ENCODE results near the gene ARHGAP10.

Gene ARHGAP10

DNA sequence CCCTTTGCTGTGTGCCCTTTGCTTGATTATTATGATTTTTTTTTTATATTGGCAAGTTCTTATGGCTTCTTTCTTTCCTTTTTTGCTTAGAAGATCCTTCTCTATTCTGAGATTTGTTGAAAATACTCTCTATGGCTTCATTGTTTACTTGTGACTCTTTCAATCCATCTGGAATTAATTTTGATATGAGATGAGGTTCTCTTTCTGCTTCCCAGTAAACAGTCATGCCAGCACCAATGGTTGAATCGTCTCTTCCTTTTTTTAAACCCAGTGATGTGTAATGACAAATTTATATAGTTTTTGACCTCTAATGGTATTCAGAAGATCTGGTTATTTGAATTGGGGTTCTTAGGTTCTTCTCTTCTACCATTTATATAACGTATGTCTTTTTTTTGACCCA is 121.8 kb downstream of the ARHGAP10 start:
- H3K4me3 ChIP-seq (ENCODE audit: low read depth, low read length), result no peak overlapping the region
- in situ Hi-C loops (cut with HindIII; ENCODE audit: low sequenced_read_pairs), result no loop called here
- DNase-seq (ENCODE audit: low read depth, low spot score), result no peak
- TF ChIP-seq, protein P1, sequence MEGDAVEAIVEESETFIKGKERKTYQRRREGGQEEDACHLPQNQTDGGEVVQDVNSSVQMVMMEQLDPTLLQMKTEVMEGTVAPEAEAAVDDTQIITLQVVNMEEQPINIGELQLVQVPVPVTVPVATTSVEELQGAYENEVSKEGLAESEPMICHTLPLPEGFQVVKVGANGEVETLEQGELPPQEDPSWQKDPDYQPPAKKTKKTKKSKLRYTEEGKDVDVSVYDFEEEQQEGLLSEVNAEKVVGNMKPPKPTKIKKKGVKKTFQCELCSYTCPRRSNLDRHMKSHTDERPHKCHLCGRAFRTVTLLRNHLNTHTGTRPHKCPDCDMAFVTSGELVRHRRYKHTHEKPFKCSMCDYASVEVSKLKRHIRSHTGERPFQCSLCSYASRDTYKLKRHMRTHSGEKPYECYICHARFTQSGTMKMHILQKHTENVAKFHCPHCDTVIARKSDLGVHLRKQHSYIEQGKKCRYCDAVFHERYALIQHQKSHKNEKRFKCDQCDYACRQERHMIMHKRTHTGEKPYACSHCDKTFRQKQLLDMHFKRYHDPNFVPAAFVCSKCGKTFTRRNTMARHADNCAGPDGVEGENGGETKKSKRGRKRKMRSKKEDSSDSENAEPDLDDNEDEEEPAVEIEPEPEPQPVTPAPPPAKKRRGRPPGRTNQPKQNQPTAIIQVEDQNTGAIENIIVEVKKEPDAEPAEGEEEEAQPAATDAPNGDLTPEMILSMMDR (IDR thresholded peaks at IDR 0.05; ENCODE audit: low read depth, low read length), result no peak

DNA sequence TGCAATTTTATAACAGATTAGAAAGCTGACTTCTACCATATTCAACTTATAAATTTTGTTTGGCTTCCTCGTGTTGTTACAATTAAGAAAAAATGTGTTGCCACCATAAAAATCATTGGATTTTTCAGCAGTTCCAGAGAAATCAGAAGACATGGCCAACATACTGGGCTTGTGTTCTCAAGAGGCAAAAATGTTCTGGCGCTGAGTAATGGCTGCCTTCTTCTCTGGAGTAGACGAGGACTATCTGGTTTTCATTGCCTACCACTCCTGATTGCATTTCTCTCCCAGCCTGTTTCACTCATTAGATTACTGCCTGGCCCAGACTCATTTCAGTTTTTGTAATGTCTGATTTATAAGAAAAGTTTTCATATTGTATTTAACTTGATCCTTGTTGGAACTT is 122.3 kb downstream of the ARHGAP10 start:
- in situ Hi-C loops (cut with HindIII; ENCODE audit: low sequenced_read_pairs), result no loop called here
- DNase-seq (ENCODE audit: low read depth, low spot score), result no peak
- H3K4me3 ChIP-seq (ENCODE audit: low read depth, low read length), result no peak overlapping the region
- TF ChIP-seq, protein P1 (IDR thresholded peaks at IDR 0.05; ENCODE audit: low read depth, low read length), result no peak

DNA sequence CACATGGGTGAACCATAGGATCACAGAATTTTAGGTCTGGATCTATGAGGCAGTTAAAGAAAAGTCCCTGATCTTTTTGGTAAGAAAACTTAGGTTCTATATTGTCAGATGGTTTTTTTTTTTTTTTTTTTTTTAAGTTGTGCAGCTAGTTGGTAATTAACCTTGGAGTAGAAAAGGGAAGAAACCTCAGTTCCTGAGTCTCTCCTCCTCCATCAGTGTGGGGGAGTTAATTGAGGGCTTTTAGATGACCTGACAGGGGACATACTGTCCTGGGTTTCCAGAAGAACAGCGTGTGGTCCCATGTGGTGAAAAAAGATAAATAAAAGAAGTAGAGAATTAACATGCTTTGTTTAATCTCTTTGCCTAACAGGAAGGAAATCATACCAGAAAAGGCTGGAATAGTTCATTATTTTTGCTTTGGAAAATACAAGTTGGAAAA is 123.7 kb downstream of the ARHGAP10 start:
- in situ Hi-C loops (cut with HindIII; ENCODE audit: low sequenced_read_pairs), result no loop called here
- no peak for DNase-seq (ENCODE audit: low read depth, low spot score)
- no peak overlapping the region for H3K4me3 ChIP-seq (ENCODE audit: low read depth, low read length)
- TF ChIP-seq, protein P1 (IDR thresholded peaks at IDR 0.05; ENCODE audit: low read depth, low read length), result no peak

DNA sequence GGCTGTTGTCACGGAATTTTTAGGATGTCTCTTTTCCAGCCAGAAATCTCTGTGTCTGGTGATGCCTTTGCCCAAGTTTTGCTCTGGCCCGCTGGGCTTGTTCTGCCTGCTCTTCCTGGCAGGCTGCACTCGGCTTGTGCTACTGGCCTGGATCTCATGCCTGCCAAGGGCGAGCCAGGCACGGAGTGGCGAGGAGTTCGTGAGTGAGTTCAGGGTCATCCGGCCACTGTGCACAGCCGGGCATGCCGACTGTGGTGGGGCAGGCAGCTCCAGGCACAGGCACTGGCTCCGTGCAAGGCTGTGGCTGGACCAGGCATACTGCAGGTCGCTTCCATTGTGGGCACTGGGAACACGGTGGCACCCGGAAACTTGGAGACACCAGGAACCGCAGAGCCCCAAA is 129.1 kb downstream of the ARHGAP10 start:
- H3K4me3 ChIP-seq (ENCODE audit: low read depth, low read length), result no peak overlapping the region
- TF ChIP-seq, protein P1 (IDR thresholded peaks at IDR 0.05; ENCODE audit: low read depth, low read length), result no peak
- in situ Hi-C loops (cut with HindIII; ENCODE audit: low sequenced_read_pairs), result no loop called here

GRCh38 chr4:147862043-147862692 is 130.3 kb downstream of the ARHGAP10 start:
- DNase-seq (ENCODE audit: low read depth, low spot score), result no peak
- H3K4me3 ChIP-seq (ENCODE audit: low read depth, low read length), result no peak overlapping the region
- in situ Hi-C loops (cut with HindIII; ENCODE audit: low sequenced_read_pairs), result no loop called here
- TF ChIP-seq, protein P1 (IDR thresholded peaks at IDR 0.05; ENCODE audit: low read depth, low read length), result no peak

More for the DNA sequence above, 129.1 kb downstream of the ARHGAP10 start:
- DNase-seq (ENCODE audit: low read depth, low spot score), result no peak

DNA sequence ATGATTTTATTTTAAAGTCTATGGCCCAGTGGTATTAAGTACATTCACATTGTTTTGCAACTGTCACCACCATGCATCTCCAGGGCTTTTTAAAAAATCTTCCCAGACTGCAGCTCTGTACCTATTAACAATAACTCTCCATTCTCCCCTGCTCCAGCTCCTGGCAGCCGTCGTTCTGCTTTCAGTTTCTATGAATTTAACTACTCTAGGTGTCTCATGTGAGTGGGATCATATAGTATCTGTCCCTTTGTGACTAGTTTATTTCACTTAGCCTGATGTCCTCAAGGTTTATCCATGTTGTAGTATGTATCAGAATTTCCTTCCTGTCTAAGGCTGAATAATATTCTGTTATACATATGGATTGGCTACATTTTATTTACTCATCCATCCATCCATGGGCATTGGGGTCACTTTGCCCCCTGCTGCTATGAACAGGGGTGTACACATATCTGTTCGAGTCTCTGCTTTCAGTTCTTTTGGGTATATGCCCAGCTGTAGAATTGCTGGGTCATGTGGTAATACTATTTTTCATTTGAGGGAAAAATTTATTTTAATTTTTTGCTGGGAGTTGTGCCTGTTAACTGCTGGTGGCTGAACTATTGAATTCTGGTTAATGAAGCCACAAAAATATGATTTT is 131.3 kb downstream of the ARHGAP10 start:
- in situ Hi-C loops (cut with HindIII; ENCODE audit: low sequenced_read_pairs), result no loop called here
- H3K4me3 ChIP-seq (ENCODE audit: low read depth, low read length), result no peak overlapping the region
- TF ChIP-seq, protein P1 (IDR thresholded peaks at IDR 0.05; ENCODE audit: low read depth, low read length), result peak; percentile 2
- no peak for DNase-seq (ENCODE audit: low read depth, low spot score)
